Body of pancreas (tissue), 4 donors: Measurements from ENCODE around the gene SENP2.

ENCODE experiments used
- CTCF ChIP-seq, 7 experiments: fragments of 450-650 bp in 4 of 7; fragments of 200-600 bp in 3 of 7; sonication (generic) in 3 of 7; IDR thresholded peaks; one replicate each; pipeline ENCODE4 v1.5.1; 2016 to 2019; ENCODE audit warnings: antibody characterized with exemption in 7 of 7
- POLR2A ChIP-seq, 3 donors: fragments of 450-650 bp; IDR thresholded peaks; one replicate each; pipeline ENCODE4 v1.6.1; 2016; ENCODE audit warnings: antibody characterized with exemption in 3 of 3, mild to moderate bottlenecking in 2 of 3

GRCh38 chr3:185549122-185549521, 37.0 kb upstream of the SENP2 start:
- TF ChIP-seq CTCF (IDR thresholded peaks at IDR 0.05) = no peak
- no peak for TF ChIP-seq POLR2A (IDR thresholded peaks at IDR 0.05)
